ENCODE results near the gene POPDC3. TPM values are rescaled to one million over a fixed set of nuclear protein-coding genes. Genes with fewer than 3 reads are reported as not detected.

The POPDC3 gene
- total and polyA plus RNA-seq, 2 experiments from 2014 or later: 0.93 to 1.5 TPM

- Histone ChIP-seq H3K9me3 (ENCODE audit: low read depth) (no peaks in the 10 kb centered on the region), H3K4me3 (no peak overlapping the region), H3K9me2 (replicated peaks; ENCODE audit: insufficient read depth) (no peaks in the 10 kb centered on the region), H3K4me2 (no peak overlapping the region), H3K36me3 (replicated peaks; ENCODE audit: insufficient read depth, low read depth) (no peaks in the 10 kb centered on the region), H3K4me1 (ENCODE audit: insufficient read depth) (no peaks in the 10 kb centered on the region), H3K79me2 (no peaks in the 10 kb centered on the region), H3K27ac (no peak overlapping the region), H2AFZ (no peak overlapping the region), H3K27me3 (no peaks in the 10 kb centered on the region), H4K20me1 (ENCODE audit: insufficient read depth, poor library complexity, severe bottlenecking) (no peaks in the 10 kb centered on the region)
- no peak for DNase-seq (ENCODE audit: low spot score)
- TF ChIP-seq EZH2phosphoT487 (IDR thresholded peaks at IDR 0.05; ENCODE audit: low read depth, severe bottlenecking, unreplicated experiment): no peak
- no peak for TF ChIP-seq CTCF (IDR thresholded peaks at IDR 0.05; ENCODE audit: poor library complexity)
- no peak for TF ChIP-seq EZH2 (IDR thresholded peaks at IDR 0.05; ENCODE audit: borderline replicate concordance)
Observed at GRCh38 chr6:105151644-105152043, 28.2 kb downstream of the POPDC3 start.

GRCh38 chr6:105138141-105138540 is 41.7 kb downstream of the POPDC3 start:
- no peaks in the 10 kb centered on the region for H3K79me2 ChIP-seq
- H3K27me3 ChIP-seq: peaks cover 16% of the 10 kb centered on the region
- H3K4me2 ChIP-seq: peak overlapping the region; percentile 97
- no peak overlapping the region for H2AFZ ChIP-seq
- no peaks in the 10 kb centered on the region for H3K4me1 ChIP-seq (ENCODE audit: insufficient read depth)
- H3K4me3 ChIP-seq: no peak overlapping the region
- TF ChIP-seq EZH2phosphoT487 (IDR thresholded peaks at IDR 0.05; ENCODE audit: low read depth, severe bottlenecking, unreplicated experiment) (no peak), EZH2 (IDR thresholded peaks at IDR 0.05; ENCODE audit: borderline replicate concordance) (no peak), CTCF (IDR thresholded peaks at IDR 0.05; ENCODE audit: poor library complexity) (no peak)
- no peaks in the 10 kb centered on the region for H4K20me1 ChIP-seq (ENCODE audit: insufficient read depth, poor library complexity, severe bottlenecking)
- no peaks in the 10 kb centered on the region for H3K9me2 ChIP-seq (replicated peaks; ENCODE audit: insufficient read depth)
- 98% methylated on average over 2 of the region's 2 CpGs for WGBS (ENCODE audit: low lambda C conversion rate, missing lambda C conversion rate)
- H3K36me3 ChIP-seq (replicated peaks; ENCODE audit: insufficient read depth, low read depth): no peaks in the 10 kb centered on the region
- DNase-seq (ENCODE audit: low spot score): no peak
- H3K27ac ChIP-seq: no peak overlapping the region
- H3K9me3 ChIP-seq (ENCODE audit: low read depth): no peaks in the 10 kb centered on the region

GRCh38 chr6:105137388-105137787 is 42.4 kb downstream of the POPDC3 start:
- Histone ChIP-seq H2AFZ (peak overlapping the region; percentile 99), H4K20me1 (ENCODE audit: insufficient read depth, poor library complexity, severe bottlenecking) (no peaks in the 10 kb centered on the region), H3K4me3 (peak overlapping the region; percentile 96), H3K36me3 (replicated peaks; ENCODE audit: insufficient read depth, low read depth) (no peaks in the 10 kb centered on the region), H3K27ac (no peak overlapping the region), H3K4me1 (ENCODE audit: insufficient read depth) (no peaks in the 10 kb centered on the region), H3K9me2 (replicated peaks; ENCODE audit: insufficient read depth) (no peaks in the 10 kb centered on the region), H3K79me2 (no peaks in the 10 kb centered on the region), H3K4me2 (peak overlapping the region; percentile 97), H3K9me3 (ENCODE audit: low read depth) (no peaks in the 10 kb centered on the region), H3K27me3 (peaks cover 16% of the 10 kb centered on the region)
- TF ChIP-seq EZH2 (IDR thresholded peaks at IDR 0.05; ENCODE audit: borderline replicate concordance) (no peak), CTCF (IDR thresholded peaks at IDR 0.05; ENCODE audit: poor library complexity) (no peak), EZH2phosphoT487 (IDR thresholded peaks at IDR 0.05; ENCODE audit: low read depth, severe bottlenecking, unreplicated experiment) (no peak)
- WGBS (ENCODE audit: low lambda C conversion rate, missing lambda C conversion rate): 5% methylated on average over 32 of the region's 32 CpGs
- peak; percentile 7 for DNase-seq (ENCODE audit: low spot score)
